Measurements from ENCODE around the gene CGNL1. TPM values are rescaled to one million over a fixed set of nuclear protein-coding genes. Genes with fewer than 3 reads are reported as not detected.
A peak's percentile ranks its signal among the peaks of the same experiment; 100 is the strongest.

CGNL1 gene
- total RNA-seq, 2 donors from 2014 or later: 82.6 to 98.0 TPM

GRCh38 chr15:57534281-57534680, 158.0 kb downstream of the CGNL1 start:
- H3K9me3 Mint-ChIP-seq: no peaks in the 10 kb centered on the region
- H3K4me1 Mint-ChIP-seq: peaks cover 21% of the 10 kb centered on the region
- Histone ChIP-seq H3K36me3 (ENCODE audit: control insufficient read depth, insufficient read depth, low read length) (peaks cover 99% of the 10 kb centered on the region), H3K27ac (ENCODE audit: low read depth, low read length) (no peak overlapping the region), H3K4me3 (ENCODE audit: low read length) (no peak overlapping the region), H3K4me1 (ENCODE audit: control insufficient read depth, insufficient read depth, low read length) (peaks cover 9% of the 10 kb centered on the region), H3K9ac (ENCODE audit: extremely low read depth, low read length, poor library complexity, severe bottlenecking) (no peak overlapping the region), H3K27me3 (ENCODE audit: control insufficient read depth, insufficient read depth, low read length, poor library complexity, severe bottlenecking) (no peaks in the 10 kb centered on the region), H3K9me3 (ENCODE audit: control insufficient read depth, low read length) (no peaks in the 10 kb centered on the region)
- peaks cover 84% of the 10 kb centered on the region for H3K36me3 Mint-ChIP-seq (ENCODE audit: low read depth)
- TF ChIP-seq, protein P1, sequence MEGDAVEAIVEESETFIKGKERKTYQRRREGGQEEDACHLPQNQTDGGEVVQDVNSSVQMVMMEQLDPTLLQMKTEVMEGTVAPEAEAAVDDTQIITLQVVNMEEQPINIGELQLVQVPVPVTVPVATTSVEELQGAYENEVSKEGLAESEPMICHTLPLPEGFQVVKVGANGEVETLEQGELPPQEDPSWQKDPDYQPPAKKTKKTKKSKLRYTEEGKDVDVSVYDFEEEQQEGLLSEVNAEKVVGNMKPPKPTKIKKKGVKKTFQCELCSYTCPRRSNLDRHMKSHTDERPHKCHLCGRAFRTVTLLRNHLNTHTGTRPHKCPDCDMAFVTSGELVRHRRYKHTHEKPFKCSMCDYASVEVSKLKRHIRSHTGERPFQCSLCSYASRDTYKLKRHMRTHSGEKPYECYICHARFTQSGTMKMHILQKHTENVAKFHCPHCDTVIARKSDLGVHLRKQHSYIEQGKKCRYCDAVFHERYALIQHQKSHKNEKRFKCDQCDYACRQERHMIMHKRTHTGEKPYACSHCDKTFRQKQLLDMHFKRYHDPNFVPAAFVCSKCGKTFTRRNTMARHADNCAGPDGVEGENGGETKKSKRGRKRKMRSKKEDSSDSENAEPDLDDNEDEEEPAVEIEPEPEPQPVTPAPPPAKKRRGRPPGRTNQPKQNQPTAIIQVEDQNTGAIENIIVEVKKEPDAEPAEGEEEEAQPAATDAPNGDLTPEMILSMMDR (conservative IDR thresholded peaks at IDR 0.05): no peak
- no peak overlapping the region for H3K27ac Mint-ChIP-seq
- H3K27me3 Mint-ChIP-seq (ENCODE audit: insufficient read depth): no peaks in the 10 kb centered on the region
- H3K4me3 Mint-ChIP-seq: no peak overlapping the region
- peak; percentile 63 for DNase-seq
- WGBS, 2 experiments (ENCODE audit: insufficient coverage in 1 of 2, insufficient read length in 1 of 2): 79 to 82% methylated on average over 2 to 5 of the region's 6 CpGs

DNA sequence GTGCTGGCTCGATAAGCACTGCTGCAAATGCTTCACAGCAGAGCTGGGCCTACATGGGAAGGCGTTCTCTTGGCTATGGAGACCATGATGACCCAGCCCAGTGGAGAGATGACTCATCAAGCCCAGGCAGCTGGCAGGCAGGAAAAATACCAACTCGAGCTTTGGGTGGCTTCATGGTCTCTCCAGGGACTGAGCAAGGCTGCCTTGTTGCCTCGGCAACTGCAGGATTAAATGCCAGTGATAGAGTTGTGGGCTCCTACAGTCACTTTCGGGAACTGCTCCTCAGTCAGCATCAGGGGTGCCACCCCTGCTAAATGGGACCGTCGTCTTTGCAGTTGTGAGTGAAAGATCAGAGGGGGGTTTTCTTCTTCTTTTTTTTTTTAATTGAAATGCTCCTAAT, 160.8 kb downstream of the CGNL1 start:
- Mint-ChIP-seq H3K36me3 (ENCODE audit: low read depth) (peaks cover 88% of the 10 kb centered on the region), H3K27me3 (ENCODE audit: insufficient read depth) (no peaks in the 10 kb centered on the region), H3K9me3 (no peaks in the 10 kb centered on the region), H3K4me1 (no peaks in the 10 kb centered on the region), H3K27ac (no peak overlapping the region), H3K4me3 (no peak overlapping the region)
- Histone ChIP-seq H3K36me3 (ENCODE audit: control insufficient read depth, insufficient read depth, low read length) (peaks cover 95% of the 10 kb centered on the region), H3K9me3 (ENCODE audit: control insufficient read depth, low read length) (no peaks in the 10 kb centered on the region), H3K4me3 (ENCODE audit: low read length) (no peak overlapping the region), H3K4me1 (ENCODE audit: control insufficient read depth, insufficient read depth, low read length) (peaks cover 5% of the 10 kb centered on the region), H3K27ac (ENCODE audit: low read depth, low read length) (no peak overlapping the region), H3K9ac (ENCODE audit: extremely low read depth, low read length, poor library complexity, severe bottlenecking) (no peak overlapping the region), H3K27me3 (ENCODE audit: control insufficient read depth, insufficient read depth, low read length, poor library complexity, severe bottlenecking) (no peaks in the 10 kb centered on the region)
- DNase-seq: peak; percentile 85
- WGBS, 2 experiments (ENCODE audit: insufficient coverage in 1 of 2, insufficient read length in 1 of 2): 86 to 90% methylated on average over 4 to 7 of the region's 7 CpGs
- TF ChIP-seq, protein P1 (conservative IDR thresholded peaks at IDR 0.05): peak; percentile 47

GRCh38 chr15:57537488-57538264, 161.4 kb downstream of the CGNL1 start:
- H3K9ac ChIP-seq (ENCODE audit: extremely low read depth, low read length, poor library complexity, severe bottlenecking): no peak overlapping the region
- H3K9me3 Mint-ChIP-seq: no peaks in the 10 kb centered on the region
- no peak overlapping the region for H3K4me3 ChIP-seq (ENCODE audit: low read length)
- peaks cover 87% of the 10 kb centered on the region for H3K36me3 Mint-ChIP-seq (ENCODE audit: low read depth)
- H3K4me1 ChIP-seq (ENCODE audit: control insufficient read depth, insufficient read depth, low read length): peaks cover 5% of the 10 kb centered on the region
- H3K4me3 Mint-ChIP-seq: no peak overlapping the region
- no peak overlapping the region for H3K27ac Mint-ChIP-seq
- peaks cover 94% of the 10 kb centered on the region for H3K36me3 ChIP-seq (ENCODE audit: control insufficient read depth, insufficient read depth, low read length)
- H3K9me3 ChIP-seq (ENCODE audit: control insufficient read depth, low read length): no peaks in the 10 kb centered on the region
- H3K27me3 ChIP-seq (ENCODE audit: control insufficient read depth, insufficient read depth, low read length, poor library complexity, severe bottlenecking): no peaks in the 10 kb centered on the region
- WGBS, 2 experiments (ENCODE audit: insufficient coverage in 1 of 2, insufficient read length in 1 of 2): 95 to 100% methylated on average over 2 to 4 of the region's 4 CpGs
- H3K4me1 Mint-ChIP-seq: no peaks in the 10 kb centered on the region
- no peaks in the 10 kb centered on the region for H3K27me3 Mint-ChIP-seq (ENCODE audit: insufficient read depth)
- H3K27ac ChIP-seq (ENCODE audit: low read depth, low read length): no peak overlapping the region
- DNase-seq: no peak
- TF ChIP-seq, protein P1 (conservative IDR thresholded peaks at IDR 0.05): no peak

All from endodermal cell (in vitro differentiated cells).